Naive thymus-derived CD8-positive, alpha-beta T cell (primary cell): ENCODE results near the gene WNT3A. TPM values are rescaled to one million over a fixed set of nuclear protein-coding genes. Genes with fewer than 3 reads are reported as not detected.
A peak's percentile ranks its signal among the peaks of the same experiment; 100 is the strongest.

Experiments used
- ATAC-seq, 2 donors: fragments of 150-1000 bp; cut with Tn5 transposase in 1 of 2; sonication (Bioruptor Pico), chemical (Tn5 transposase) in 1 of 2; 1 replicate in 1 of 2; 2 replicates in 1 of 2; pipeline ENCODE4 v1.10.0; 2021; ENCODE audit warnings: mild to moderate bottlenecking in 2 of 2, moderate library complexity in 2 of 2
- POLR2A ChIA-PET: fragments of 350-600 bp; sonication (Branson Sonifier 250); formaldehyde crosslinking; loops from one replicate; lab custom pipeline; 2021; ENCODE audit warnings: antibody characterized with exemption; lab: Charles Lee
- DNase-seq, 10 donors: peaks; one replicate each; pipeline versions ENCODE4 v3.0.0 to v3.0.0-alpha.2; 2020 to 2022
- H3K27ac Mint-ChIP-seq, 10 donors: one replicate each; pipeline ENCODE4 v1.8.0; 2020 to 2022; ENCODE audit warnings: mild to moderate bottlenecking in 10 of 10, mixed read lengths in 10 of 10, moderate library complexity in 4 of 10, inconsistent platforms in 1 of 10
- H3K27me3 Mint-ChIP-seq, 5 donors: one replicate each; pipeline ENCODE4 v1.8.0; 2021 to 2022; ENCODE audit warnings: mixed read lengths in 5 of 5
- H3K36me3 Mint-ChIP-seq, 3 donors: one replicate each; pipeline ENCODE4 v1.8.0; 2020 to 2022; ENCODE audit warnings: mixed read lengths in 3 of 3, mild to moderate bottlenecking in 2 of 3, inconsistent platforms in 1 of 3
- H3K4me1 Mint-ChIP-seq, 4 donors: one replicate each; pipeline ENCODE4 v1.8.0; 2021 to 2022; ENCODE audit warnings: mixed read lengths in 4 of 4
- H3K4me3 Mint-ChIP-seq, 10 donors: one replicate each; pipeline ENCODE4 v1.8.0; 2020 to 2022; ENCODE audit warnings: mild to moderate bottlenecking in 10 of 10, mixed read lengths in 10 of 10, moderate library complexity in 6 of 10, inconsistent platforms in 1 of 10
- H3K9me3 Mint-ChIP-seq, 9 donors: one replicate each; pipeline ENCODE4 v1.8.0; 2020 to 2022; ENCODE audit warnings: mixed read lengths in 9 of 9, mild to moderate bottlenecking in 3 of 9, inconsistent platforms in 1 of 9, moderate library complexity in 1 of 9
- polyA plus RNA-seq, 3 donors: library from polyadenylated mRNA; unstranded; fragments of 300-500 nt; fragmentation: Illumina TruSeq; gene quantifications; one replicate each; pipeline ENCODE4 v1.2.3, GENCODE V29; 2021
- total RNA-seq, 8 experiments: library from RNA in 2 of 8; stranded (reverse) in 2 of 8; gene quantifications; one replicate each; pipeline ENCODE4 v1.2.3 and lab custom pipeline; 2021 to 2026

Gene WNT3A
- total and polyA plus RNA-seq, 5 experiments from 2014 or later: not detected

- Mint-ChIP-seq H3K27ac (no peak overlapping the region), H3K27me3 (peaks cover 2 to 24% (median 12%) of the 10 kb centered on the region in 5 donors), H3K4me3 (no peak overlapping the region), H3K4me1 (no peaks in the 10 kb centered on the region), H3K36me3 (no peaks in the 10 kb centered on the region), H3K9me3 (no peaks in the 10 kb centered on the region)
- no peak for ATAC-seq
- DNase-seq: peak in 1 of 10 donors; percentile 57
- POLR2A ChIA-PET: interaction anchor here (0.5 kb wide), 1 partner anchor 311 kb away, joined by 11 read pairs; no protein-coding TSS in a partner anchor
Observed at GRCh38 chr1:228044961-228045360, 38.2 kb downstream of the WNT3A start.

- H3K9me3 Mint-ChIP-seq: no peaks in the 10 kb centered on the region
- H3K4me3 Mint-ChIP-seq: no peak overlapping the region
- ATAC-seq: no peak
- POLR2A ChIA-PET: no interaction called here
- peaks cover 5 to 24% (median 12%) of the 10 kb centered on the region in 5 donors for H3K27me3 Mint-ChIP-seq
- H3K36me3 Mint-ChIP-seq: no peaks in the 10 kb centered on the region
- DNase-seq: peak in 1 of 10 donors; percentile 45
- no peaks in the 10 kb centered on the region for H3K4me1 Mint-ChIP-seq
- H3K27ac Mint-ChIP-seq: no peak overlapping the region
Observed at GRCh38 chr1:228045405-228045804, 38.6 kb downstream of the WNT3A start.

- no peak overlapping the region for H3K27ac Mint-ChIP-seq
- no peaks in the 10 kb centered on the region for H3K9me3 Mint-ChIP-seq
- ATAC-seq: no peak
- no peaks in the 10 kb centered on the region for H3K36me3 Mint-ChIP-seq
- no peaks in the 10 kb centered on the region for H3K4me1 Mint-ChIP-seq
- POLR2A ChIA-PET: no interaction called here
- DNase-seq: no peak
- no peak overlapping the region for H3K4me3 Mint-ChIP-seq
- H3K27me3 Mint-ChIP-seq: peaks cover 5 to 22% (median 11%) of the 10 kb centered on the region in 5 donors
Observed at GRCh38 chr1:228045871-228046270, 39.1 kb downstream of the WNT3A start.

- no peak for DNase-seq
- Mint-ChIP-seq H3K36me3 (no peaks in the 10 kb centered on the region), H3K27ac (no peak overlapping the region), H3K9me3 (no peaks in the 10 kb centered on the region), H3K4me1 (no peaks in the 10 kb centered on the region), H3K4me3 (no peak overlapping the region), H3K27me3 (peaks cover 6 to 28% (median 18%) of the 10 kb centered on the region in 5 donors)
- ATAC-seq: no peak
- POLR2A ChIA-PET: no interaction called here
Observed at GRCh38 chr1:228046421-228047182, 39.8 kb downstream of the WNT3A start.

- Mint-ChIP-seq H3K27ac (no peak overlapping the region), H3K36me3 (no peaks in the 10 kb centered on the region), H3K9me3 (no peaks in the 10 kb centered on the region), H3K27me3 (peaks cover 11 to 33% (median 22%) of the 10 kb centered on the region in 5 donors), H3K4me3 (no peak overlapping the region), H3K4me1 (no peaks in the 10 kb centered on the region)
- POLR2A ChIA-PET: no interaction called here
- DNase-seq: no peak
- no peak for ATAC-seq
Observed at GRCh38 chr1:228047183-228047466, 40.3 kb downstream of the WNT3A start.

- no peaks in the 10 kb centered on the region for H3K4me1 Mint-ChIP-seq
- no peak for DNase-seq
- H3K27ac Mint-ChIP-seq: peak overlapping the region in 1 of 10 donors; percentile 33
- no peaks in the 10 kb centered on the region for H3K36me3 Mint-ChIP-seq
- POLR2A ChIA-PET: no interaction called here
- no peak overlapping the region for H3K4me3 Mint-ChIP-seq
- H3K27me3 Mint-ChIP-seq: peaks cover 16 to 43% (median 32%) of the 10 kb centered on the region in 5 donors
- no peak for ATAC-seq
- H3K9me3 Mint-ChIP-seq: peaks cover 0 to 4% (median 0%) of the 10 kb centered on the region in 9 donors
Observed at GRCh38 chr1:228048120-228048519, 41.3 kb downstream of the WNT3A start.

GRCh38 chr1:228048659-228049298 is 42.0 kb downstream of the WNT3A start:
- ATAC-seq (no peak), DNase-seq (no peak)
- no peaks in the 10 kb centered on the region for H3K4me1 Mint-ChIP-seq
- H3K27ac Mint-ChIP-seq: no peak overlapping the region
- peaks cover 0 to 9% (median 0%) of the 10 kb centered on the region in 9 donors for H3K9me3 Mint-ChIP-seq
- H3K36me3 Mint-ChIP-seq: peaks cover 0 to 5% (median 4%) of the 10 kb centered on the region in 3 donors
- H3K4me3 Mint-ChIP-seq: no peak overlapping the region
- H3K27me3 Mint-ChIP-seq: peaks cover 20 to 48% (median 36%) of the 10 kb centered on the region in 5 donors
- POLR2A ChIA-PET: no interaction called here

GRCh38 chr1:228050571-228051231 is 43.9 kb downstream of the WNT3A start:
- Mint-ChIP-seq H3K4me1 (no peaks in the 10 kb centered on the region), H3K4me3 (no peak overlapping the region), H3K27me3 (peaks cover 21 to 55% (median 36%) of the 10 kb centered on the region in 5 donors), H3K36me3 (peaks cover 0 to 10% (median 4%) of the 10 kb centered on the region in 3 donors), H3K9me3 (peaks cover 0 to 15% (median 2%) of the 10 kb centered on the region in 9 donors), H3K27ac (no peak overlapping the region)
- DNase-seq: no peak
- no peak for ATAC-seq
- POLR2A ChIA-PET: no interaction called here

GRCh38 chr1:228058172-228058948 is 51.6 kb downstream of the WNT3A start:
- ATAC-seq (peak in 1 of 2 donors; percentile 2), DNase-seq (peak in 1 of 10 donors; percentile 60)
- Mint-ChIP-seq H3K4me1 (peaks cover 6 to 16% (median 12%) of the 10 kb centered on the region in 4 donors), H3K9me3 (peaks cover 0 to 13% (median 2%) of the 10 kb centered on the region in 9 donors), H3K36me3 (peaks cover 0 to 9% (median 4%) of the 10 kb centered on the region in 3 donors), H3K27ac (peak overlapping the region in 5 of 10 donors; percentile 5 to 63 (median 36)), H3K4me3 (peak overlapping the region in 9 of 10 donors; percentile 0 to 70 (median 42)), H3K27me3 (peaks cover 14 to 51% (median 38%) of the 10 kb centered on the region in 5 donors)
- POLR2A ChIA-PET: no interaction called here

GRCh38 chr1:228058949-228059633 is 52.3 kb downstream of the WNT3A start:
- Mint-ChIP-seq H3K4me1 (peaks cover 6 to 16% (median 12%) of the 10 kb centered on the region in 4 donors), H3K9me3 (peaks cover 0 to 5% (median 0%) of the 10 kb centered on the region in 9 donors), H3K27ac (peak overlapping the region in 2 of 10 donors; percentile 11 to 79), H3K4me3 (peak overlapping the region in 9 of 10 donors; percentile 42 to 72 (median 65)), H3K27me3 (peaks cover 12 to 54% (median 32%) of the 10 kb centered on the region in 5 donors), H3K36me3 (peaks cover 0 to 2% (median 0%) of the 10 kb centered on the region in 3 donors)
- peak; percentile 84 to 86 for ATAC-seq
- POLR2A ChIA-PET: interaction anchor here (2.4 kb wide), 1 partner anchor 23 kb away, joined by 10 read pairs; the partner anchor contains the start of gene ARF1
- peak in 9 of 10 donors; percentile 21 to 80 (median 76) for DNase-seq

- POLR2A ChIA-PET: interaction anchor here (2.4 kb wide), 1 partner anchor 22 kb away, joined by 10 read pairs; the partner anchor contains the start of gene ARF1
- H3K27ac Mint-ChIP-seq: peak overlapping the region in 5 of 10 donors; percentile 29 to 82 (median 67)
Observed at GRCh38 chr1:228059634-228060457, 53.0 kb downstream of the WNT3A start.

More at GRCh38 chr1:228059634-228060457, 53.0 kb downstream of the WNT3A start:
- peak overlapping the region; percentile 49 to 72 (median 66) for H3K4me3 Mint-ChIP-seq
- no peaks in the 10 kb centered on the region for H3K36me3 Mint-ChIP-seq
- H3K9me3 Mint-ChIP-seq: no peaks in the 10 kb centered on the region
- ATAC-seq (peak; percentile 36 to 53), DNase-seq (peak; percentile 27 to 79 (median 60))
- peaks cover 10 to 52% (median 30%) of the 10 kb centered on the region in 5 donors for H3K27me3 Mint-ChIP-seq
- H3K4me1 Mint-ChIP-seq: peaks cover 6 to 16% (median 12%) of the 10 kb centered on the region in 4 donors
